ENCODE data around the gene SPTY2D1.
"Not testable (repeated sequence)": the region's sequence is repeated elsewhere in the genome, so short reads cannot be mapped to it uniquely, and the experiment has no call there.

The SPTY2D1 gene

GRCh38 chr11:18643034-18643433 lies 8.9 kb upstream of the SPTY2D1 start:
- DNase-seq; H3K4me1 Mint-ChIP-seq; H3K36me3 Mint-ChIP-seq (ENCODE audit: low read depth); ATAC-seq; H3K27ac Mint-ChIP-seq; H3K27me3 Mint-ChIP-seq; H3K4me3 Mint-ChIP-seq; H3K9me3 Mint-ChIP-seq: not testable (repeated sequence)

GRCh38 chr11:18641677-18642076 lies 7.5 kb upstream of the SPTY2D1 start:
- Mint-ChIP-seq H3K36me3 (ENCODE audit: low read depth) (no peaks in the 10 kb centered on the region), H3K27me3 (peaks cover 6% of the 10 kb centered on the region), H3K9me3 (no peaks in the 10 kb centered on the region), H3K4me3 (no peak overlapping the region), H3K27ac (no peak overlapping the region), H3K4me1 (no peaks in the 10 kb centered on the region)
- DNase-seq (no peak), ATAC-seq (no peak)

- ATAC-seq = peak; percentile 9
Measured at GRCh38 chr11:18633256-18634139, 644 bp downstream of the SPTY2D1 start.

GRCh38 chr11:18632841-18633240 lies 1.3 kb downstream of the SPTY2D1 start:
- Mint-ChIP-seq H3K9me3 (no peaks in the 10 kb centered on the region), H3K36me3 (ENCODE audit: low read depth) (peaks cover 4% of the 10 kb centered on the region), H3K27ac (peak overlapping the region; percentile 99), H3K4me3 (peak overlapping the region; percentile 93), H3K27me3 (peaks cover 2% of the 10 kb centered on the region), H3K4me1 (peaks cover 44% of the 10 kb centered on the region)
- DNase-seq (no peak), ATAC-seq (no peak)

More at GRCh38 chr11:18633256-18634139, 644 bp downstream of the SPTY2D1 start:
- peaks cover 4% of the 10 kb centered on the region for H3K36me3 Mint-ChIP-seq (ENCODE audit: low read depth)
- H3K9me3 Mint-ChIP-seq = no peaks in the 10 kb centered on the region
- DNase-seq = peak; percentile 19
- H3K4me3 Mint-ChIP-seq = peak overlapping the region; percentile 93
- peak overlapping the region; percentile 99 for H3K27ac Mint-ChIP-seq
- peaks cover 44% of the 10 kb centered on the region for H3K4me1 Mint-ChIP-seq
- H3K27me3 Mint-ChIP-seq = peaks cover 2% of the 10 kb centered on the region

- no peak for ATAC-seq
- peaks cover 4% of the 10 kb centered on the region for H3K9me3 Mint-ChIP-seq
- H3K27ac Mint-ChIP-seq = no peak overlapping the region
- no peak for DNase-seq
- H3K27me3 Mint-ChIP-seq = no peaks in the 10 kb centered on the region
- H3K36me3 Mint-ChIP-seq (ENCODE audit: low read depth) = peaks cover 14% of the 10 kb centered on the region
- peaks cover 32% of the 10 kb centered on the region for H3K4me1 Mint-ChIP-seq
- no peak overlapping the region for H3K4me3 Mint-ChIP-seq
Measured at GRCh38 chr11:18624161-18624560, 10.0 kb downstream of the SPTY2D1 start.

- ATAC-seq (no peak), DNase-seq (no peak)
- Mint-ChIP-seq H3K27me3 (no peaks in the 10 kb centered on the region), H3K4me3 (no peak overlapping the region), H3K27ac (no peak overlapping the region), H3K4me1 (peaks cover 34% of the 10 kb centered on the region), H3K9me3 (peaks cover 4% of the 10 kb centered on the region), H3K36me3 (ENCODE audit: low read depth) (peaks cover 14% of the 10 kb centered on the region)
Measured at GRCh38 chr11:18623707-18624106, 10.4 kb downstream of the SPTY2D1 start.

- H3K27ac Mint-ChIP-seq = peak overlapping the region; percentile 44
- ATAC-seq = no peak
- no peak for DNase-seq
- H3K4me1 Mint-ChIP-seq = peaks cover 61% of the 10 kb centered on the region
- no peaks in the 10 kb centered on the region for H3K27me3 Mint-ChIP-seq
- H3K36me3 Mint-ChIP-seq (ENCODE audit: low read depth) = peaks cover 22% of the 10 kb centered on the region
- H3K9me3 Mint-ChIP-seq = no peaks in the 10 kb centered on the region
- peak overlapping the region; percentile 72 for H3K4me3 Mint-ChIP-seq
Measured at GRCh38 chr11:18618342-18619025, 15.7 kb downstream of the SPTY2D1 start.

- DNase-seq = peak; percentile 14
- Mint-ChIP-seq H3K36me3 (ENCODE audit: low read depth) (peaks cover 28% of the 10 kb centered on the region), H3K4me1 (peaks cover 61% of the 10 kb centered on the region), H3K27ac (peak overlapping the region; percentile 44), H3K27me3 (no peaks in the 10 kb centered on the region), H3K9me3 (no peaks in the 10 kb centered on the region), H3K4me3 (peak overlapping the region; percentile 72)
- ATAC-seq = peak; percentile 81
Measured at GRCh38 chr11:18617688-18618341, 16.3 kb downstream of the SPTY2D1 start.

GRCh38 chr11:18615628-18616392 lies 18.3 kb downstream of the SPTY2D1 start:
- Mint-ChIP-seq H3K4me1 (peaks cover 51% of the 10 kb centered on the region), H3K27ac (peak overlapping the region; percentile 56), H3K36me3 (ENCODE audit: low read depth) (peaks cover 32% of the 10 kb centered on the region), H3K27me3 (no peaks in the 10 kb centered on the region), H3K4me3 (peak overlapping the region; percentile 47), H3K9me3 (no peaks in the 10 kb centered on the region)
- DNase-seq = no peak
- ATAC-seq = peak; percentile 78

- peaks cover 46% of the 10 kb centered on the region for H3K4me1 Mint-ChIP-seq
- no peak overlapping the region for H3K27ac Mint-ChIP-seq
- H3K4me3 Mint-ChIP-seq = no peak overlapping the region
Measured at GRCh38 chr11:18614667-18615066, 19.5 kb downstream of the SPTY2D1 start.

GRCh38 chr11:18612394-18612793 lies 21.7 kb downstream of the SPTY2D1 start:
- peaks cover 25% of the 10 kb centered on the region for H3K4me1 Mint-ChIP-seq

More at GRCh38 chr11:18614667-18615066, 19.5 kb downstream of the SPTY2D1 start:
- Mint-ChIP-seq H3K36me3 (ENCODE audit: low read depth) (peaks cover 39% of the 10 kb centered on the region), H3K27me3 (no peaks in the 10 kb centered on the region), H3K9me3 (no peaks in the 10 kb centered on the region)
- no peak for ATAC-seq
- DNase-seq = no peak

GRCh38 chr11:18611196-18611595 lies 22.9 kb downstream of the SPTY2D1 start:
- H3K27ac Mint-ChIP-seq = no peak overlapping the region
- H3K9me3 Mint-ChIP-seq = no peaks in the 10 kb centered on the region
- H3K4me3 Mint-ChIP-seq = no peak overlapping the region
- no peaks in the 10 kb centered on the region for H3K27me3 Mint-ChIP-seq
- H3K36me3 Mint-ChIP-seq (ENCODE audit: low read depth) = peaks cover 52% of the 10 kb centered on the region
- peaks cover 13% of the 10 kb centered on the region for H3K4me1 Mint-ChIP-seq
- DNase-seq = no peak
- no peak for ATAC-seq

More at GRCh38 chr11:18612394-18612793, 21.7 kb downstream of the SPTY2D1 start:
- Mint-ChIP-seq H3K9me3 (no peaks in the 10 kb centered on the region), H3K36me3 (ENCODE audit: low read depth) (peaks cover 47% of the 10 kb centered on the region), H3K27me3 (no peaks in the 10 kb centered on the region), H3K4me3 (no peak overlapping the region), H3K27ac (no peak overlapping the region)
- ATAC-seq (no peak), DNase-seq (no peak)

GRCh38 chr11:18608376-18608775 lies 25.8 kb downstream of the SPTY2D1 start:
- H3K9me3 Mint-ChIP-seq = no peaks in the 10 kb centered on the region

More at GRCh38 chr11:18608376-18608775, 25.8 kb downstream of the SPTY2D1 start:
- peaks cover 29% of the 10 kb centered on the region for H3K36me3 Mint-ChIP-seq (ENCODE audit: low read depth)
- ATAC-seq = no peak
- no peak overlapping the region for H3K27ac Mint-ChIP-seq
- no peaks in the 10 kb centered on the region for H3K4me1 Mint-ChIP-seq
- no peak overlapping the region for H3K4me3 Mint-ChIP-seq
- DNase-seq = no peak
- H3K27me3 Mint-ChIP-seq = no peaks in the 10 kb centered on the region
